ENCODE measurements around the gene HYCC2.

The HYCC2 gene

DNA sequence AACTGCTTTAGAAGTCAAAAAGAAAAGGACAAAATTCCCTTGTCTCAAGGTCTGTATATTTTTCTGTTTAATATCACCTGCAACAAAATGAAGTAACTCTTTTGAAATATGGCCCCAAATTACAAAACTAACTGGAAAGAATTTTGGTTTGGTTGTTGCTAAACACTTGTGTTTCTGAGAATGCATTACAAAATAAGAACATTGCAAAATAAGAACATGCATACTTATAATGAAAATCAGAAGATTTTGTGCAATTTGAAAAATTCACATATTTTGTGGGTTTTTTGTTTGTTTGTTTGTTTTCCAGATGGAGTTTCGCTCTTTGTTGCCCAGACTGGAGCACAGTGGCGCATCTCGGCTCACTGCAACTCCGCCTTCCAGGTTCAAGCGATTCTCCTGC is 22.1 kb upstream of the HYCC2 start:
- DNase-seq (ENCODE audit: low spot score), result no peak
- Histone ChIP-seq H3K4me1 (ENCODE audit: control insufficient read depth in 2 of 2, insufficient read depth in 1 of 2, low read depth in 1 of 2, low read length in 2 of 2) (no peaks in the 10 kb centered on the region), H3K4me3 (ENCODE audit: low read length in 2 of 2) (no peak overlapping the region), H2BK12ac (ENCODE audit: low read length) (no peak overlapping the region), H3K27ac (replicated peaks; ENCODE audit: low read length) (no peak overlapping the region), H2BK15ac (ENCODE audit: low read length) (no peak overlapping the region), H3K14ac (ENCODE audit: low read length) (no peak overlapping the region), H3K9ac (ENCODE audit: low read depth, low read length, poor library complexity) (no peak overlapping the region), H3K18ac (ENCODE audit: low read length) (no peak overlapping the region), H2AK5ac (ENCODE audit: low read depth, low read length) (no peak overlapping the region), H4K8ac (ENCODE audit: low read depth, low read length) (no peak overlapping the region), H3K4me2 (ENCODE audit: insufficient read depth, low read length, poor library complexity, severe bottlenecking) (no peak overlapping the region), H4K91ac (ENCODE audit: low read depth, low read length, poor library complexity) (no peak overlapping the region), H3K23ac (ENCODE audit: low read depth, low read length, poor library complexity) (no peak overlapping the region), H2BK5ac (ENCODE audit: low read length) (no peak overlapping the region), H3K4ac (ENCODE audit: low read length) (no peak overlapping the region), H3K27me3 (ENCODE audit: control insufficient read depth in 3 of 3, insufficient read depth in 3 of 3, low read depth in 1 of 3, low read length in 3 of 3) (no peaks in the 10 kb centered on the region), H3K9me3 (replicated peaks in 1 of 2; ENCODE audit: control insufficient read depth in 2 of 2, insufficient read depth in 1 of 2, low read depth in 1 of 2, low read length in 2 of 2) (no peaks in the 10 kb centered on the region), H3K79me1 (ENCODE audit: low read depth, low read length) (no peaks in the 10 kb centered on the region), H3K36me3 (replicated peaks in 1 of 2; ENCODE audit: control insufficient read depth in 2 of 2, insufficient read depth in 2 of 2, low read length in 2 of 2) (peaks cover 0 to 8% of the 10 kb centered on the region in 2 donors), H2AFZ (ENCODE audit: low read length) (no peak overlapping the region), H2BK120ac (ENCODE audit: low read depth, low read length) (no peak overlapping the region)
- no CpG with 5 or more reads among the region's 5 CpGs for WGBS, 2 donors (ENCODE audit: extremely low coverage in 2 of 2, insufficient read length in 2 of 2, insufficient replicate concordance in 1 of 2)

DNA sequence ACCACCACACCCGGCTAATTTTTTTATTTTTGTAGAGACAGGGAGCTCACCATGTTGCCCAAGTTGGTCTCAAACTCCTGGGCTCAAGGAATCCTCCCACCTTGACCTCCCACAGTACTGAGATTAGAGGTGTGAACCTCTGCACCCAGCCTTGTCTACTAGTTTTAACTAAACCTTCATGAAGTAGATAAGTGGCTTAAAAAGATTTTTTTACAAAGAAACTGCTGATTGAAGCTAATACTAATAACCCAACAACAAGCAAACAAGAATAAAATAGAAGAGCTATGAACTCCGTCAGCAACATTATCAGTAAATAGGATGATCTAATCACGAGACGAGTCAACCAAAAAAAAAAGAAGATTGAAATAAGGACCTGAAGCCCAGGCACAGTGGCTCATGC is 19.1 kb upstream of the HYCC2 start:
- H2AK5ac ChIP-seq (ENCODE audit: low read depth, low read length), result no peak overlapping the region
- H3K18ac ChIP-seq (ENCODE audit: low read length), result no peak overlapping the region
- no peak overlapping the region for H3K9ac ChIP-seq (ENCODE audit: low read depth, low read length, poor library complexity)
- no peaks in the 10 kb centered on the region for H3K79me1 ChIP-seq (ENCODE audit: low read depth, low read length)
- no CpG with 5 or more reads among the region's 4 CpGs for whole genome bisulfite sequencing, 2 donors (ENCODE audit: extremely low coverage in 2 of 2, insufficient read length in 2 of 2, insufficient replicate concordance in 1 of 2)
- H4K91ac ChIP-seq (ENCODE audit: low read depth, low read length, poor library complexity), result no peak overlapping the region
- DNase-seq (ENCODE audit: low spot score), result no peak
- H3K4me2 ChIP-seq (ENCODE audit: insufficient read depth, low read length, poor library complexity, severe bottlenecking), result no peak overlapping the region
- no peak overlapping the region for H2BK5ac ChIP-seq (ENCODE audit: low read length)
- no peak overlapping the region for H2AFZ ChIP-seq (ENCODE audit: low read length)
- H2BK120ac ChIP-seq (ENCODE audit: low read depth, low read length), result no peak overlapping the region
- no peaks in the 10 kb centered on the region for H3K4me1 ChIP-seq (ENCODE audit: control insufficient read depth in 2 of 2, insufficient read depth in 1 of 2, low read depth in 1 of 2, low read length in 2 of 2)
- H3K36me3 ChIP-seq (replicated peaks in 1 of 2; ENCODE audit: control insufficient read depth in 2 of 2, insufficient read depth in 2 of 2, low read length in 2 of 2), result peaks cover 2 to 27% of the 10 kb centered on the region in 2 donors
- H3K27ac ChIP-seq (replicated peaks; ENCODE audit: low read length), result no peak overlapping the region
- no peak overlapping the region for H3K4me3 ChIP-seq (ENCODE audit: low read length in 2 of 2)
- no peak overlapping the region for H3K14ac ChIP-seq (ENCODE audit: low read length)
- no peak overlapping the region for H2BK12ac ChIP-seq (ENCODE audit: low read length)
- H3K23ac ChIP-seq (ENCODE audit: low read depth, low read length, poor library complexity), result no peak overlapping the region
- H3K4ac ChIP-seq (ENCODE audit: low read length), result no peak overlapping the region
- H2BK15ac ChIP-seq (ENCODE audit: low read length), result no peak overlapping the region
- H3K9me3 ChIP-seq (replicated peaks in 1 of 2; ENCODE audit: control insufficient read depth in 2 of 2, insufficient read depth in 1 of 2, low read depth in 1 of 2, low read length in 2 of 2), result no peaks in the 10 kb centered on the region
- no peaks in the 10 kb centered on the region for H3K27me3 ChIP-seq (ENCODE audit: control insufficient read depth in 3 of 3, insufficient read depth in 3 of 3, low read depth in 1 of 3, low read length in 3 of 3)
- H4K8ac ChIP-seq (ENCODE audit: low read depth, low read length), result no peak overlapping the region

DNA sequence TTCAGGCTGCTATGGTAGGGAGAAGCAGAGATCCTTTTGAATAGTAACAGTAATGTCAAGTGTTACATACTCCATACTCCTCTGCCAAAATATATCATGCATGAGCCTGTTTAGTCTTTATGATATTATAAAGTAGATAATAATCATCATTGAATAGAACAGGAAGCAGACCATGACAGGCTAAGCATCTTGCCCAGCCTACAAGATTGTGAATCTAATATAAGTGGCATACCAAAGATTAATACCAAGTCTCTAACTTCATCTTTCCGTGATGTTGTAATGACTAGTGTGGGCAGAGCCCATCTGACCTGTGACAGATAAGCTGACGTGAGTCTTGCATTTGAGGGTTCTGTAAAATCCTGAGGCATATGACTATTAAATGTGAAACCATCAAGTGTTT is 13.4 kb upstream of the HYCC2 start:
- Histone ChIP-seq H2BK15ac (ENCODE audit: low read length) (no peak overlapping the region), H3K27me3 (ENCODE audit: control insufficient read depth in 3 of 3, insufficient read depth in 3 of 3, low read depth in 1 of 3, low read length in 3 of 3) (no peaks in the 10 kb centered on the region), H3K23ac (ENCODE audit: low read depth, low read length, poor library complexity) (no peak overlapping the region), H2AK5ac (ENCODE audit: low read depth, low read length) (no peak overlapping the region), H2AFZ (ENCODE audit: low read length) (no peak overlapping the region), H4K8ac (ENCODE audit: low read depth, low read length) (no peak overlapping the region), H3K36me3 (replicated peaks in 1 of 2; ENCODE audit: control insufficient read depth in 2 of 2, insufficient read depth in 2 of 2, low read length in 2 of 2) (peaks cover 2 to 68% of the 10 kb centered on the region in 2 donors), H3K14ac (ENCODE audit: low read length) (no peak overlapping the region), H2BK120ac (ENCODE audit: low read depth, low read length) (no peak overlapping the region), H2BK5ac (ENCODE audit: low read length) (no peak overlapping the region), H3K4ac (ENCODE audit: low read length) (no peak overlapping the region), H3K18ac (ENCODE audit: low read length) (no peak overlapping the region), H2BK12ac (ENCODE audit: low read length) (no peak overlapping the region), H3K4me2 (ENCODE audit: insufficient read depth, low read length, poor library complexity, severe bottlenecking) (no peak overlapping the region), H3K79me1 (ENCODE audit: low read depth, low read length) (peaks cover 2% of the 10 kb centered on the region), H3K27ac (replicated peaks; ENCODE audit: low read length) (no peak overlapping the region), H3K9me3 (replicated peaks in 1 of 2; ENCODE audit: control insufficient read depth in 2 of 2, insufficient read depth in 1 of 2, low read depth in 1 of 2, low read length in 2 of 2) (no peaks in the 10 kb centered on the region), H3K4me1 (ENCODE audit: control insufficient read depth in 2 of 2, insufficient read depth in 1 of 2, low read depth in 1 of 2, low read length in 2 of 2) (no peaks in the 10 kb centered on the region), H3K4me3 (ENCODE audit: low read length in 2 of 2) (no peak overlapping the region), H3K9ac (ENCODE audit: low read depth, low read length, poor library complexity) (no peak overlapping the region), H4K91ac (ENCODE audit: low read depth, low read length, poor library complexity) (no peak overlapping the region)
- no peak for DNase-seq (ENCODE audit: low spot score)
- no CpG with 5 or more reads among the region's 2 CpGs for WGBS, 2 donors (ENCODE audit: extremely low coverage in 2 of 2, insufficient read length in 2 of 2, insufficient replicate concordance in 1 of 2)

DNA sequence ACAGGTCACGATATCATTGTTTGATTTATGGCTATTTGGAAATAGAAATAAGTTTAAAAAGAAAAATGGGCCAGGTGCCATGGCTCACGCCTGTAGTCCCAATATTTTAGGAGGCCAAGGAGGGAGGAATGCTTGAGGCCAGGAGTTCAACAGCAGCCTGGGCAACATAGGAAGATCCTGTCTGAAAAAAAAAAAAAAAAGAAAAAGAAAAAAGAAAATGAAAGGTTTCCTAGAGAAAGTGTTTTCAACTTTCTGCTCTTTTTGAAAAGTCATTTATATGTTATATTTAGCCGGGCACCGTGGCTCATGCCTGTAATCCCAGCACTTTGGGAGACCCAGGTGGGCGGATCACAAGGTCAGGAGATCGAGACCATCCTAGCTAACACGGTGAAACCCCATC is 3.5 kb upstream of the HYCC2 start:
- no peak overlapping the region for H3K9ac ChIP-seq (ENCODE audit: low read depth, low read length, poor library complexity)
- H3K23ac ChIP-seq (ENCODE audit: low read depth, low read length, poor library complexity), result no peak overlapping the region
- H4K91ac ChIP-seq (ENCODE audit: low read depth, low read length, poor library complexity), result no peak overlapping the region
- no peak overlapping the region for H3K4me3 ChIP-seq (ENCODE audit: low read length in 2 of 2)
- H3K27me3 ChIP-seq (ENCODE audit: control insufficient read depth in 3 of 3, insufficient read depth in 3 of 3, low read depth in 1 of 3, low read length in 3 of 3), result no peaks in the 10 kb centered on the region
- H3K79me1 ChIP-seq (ENCODE audit: low read depth, low read length), result peaks cover 3% of the 10 kb centered on the region
- no peak overlapping the region for H2BK15ac ChIP-seq (ENCODE audit: low read length)
- H4K8ac ChIP-seq (ENCODE audit: low read depth, low read length), result no peak overlapping the region
- no CpG with 5 or more reads among the region's 7 CpGs for WGBS, 2 donors (ENCODE audit: extremely low coverage in 2 of 2, insufficient read length in 2 of 2, insufficient replicate concordance in 1 of 2)
- no peak overlapping the region for H3K18ac ChIP-seq (ENCODE audit: low read length)
- no peak overlapping the region for H2BK12ac ChIP-seq (ENCODE audit: low read length)
- no peak overlapping the region for H3K4me2 ChIP-seq (ENCODE audit: insufficient read depth, low read length, poor library complexity, severe bottlenecking)
- H2BK120ac ChIP-seq (ENCODE audit: low read depth, low read length), result no peak overlapping the region
- no peak for DNase-seq (ENCODE audit: low spot score)
- no peak overlapping the region for H2BK5ac ChIP-seq (ENCODE audit: low read length)
- H2AFZ ChIP-seq (ENCODE audit: low read length), result no peak overlapping the region
- no peak overlapping the region for H2AK5ac ChIP-seq (ENCODE audit: low read depth, low read length)
- H3K9me3 ChIP-seq (replicated peaks in 1 of 2; ENCODE audit: control insufficient read depth in 2 of 2, insufficient read depth in 1 of 2, low read depth in 1 of 2, low read length in 2 of 2), result no peaks in the 10 kb centered on the region
- no peak overlapping the region for H3K14ac ChIP-seq (ENCODE audit: low read length)
- H3K36me3 ChIP-seq (replicated peaks in 1 of 2; ENCODE audit: control insufficient read depth in 2 of 2, insufficient read depth in 2 of 2, low read length in 2 of 2), result peaks cover 0 to 14% of the 10 kb centered on the region in 2 donors
- H3K4ac ChIP-seq (ENCODE audit: low read length), result no peak overlapping the region
- no peak overlapping the region for H3K27ac ChIP-seq (replicated peaks; ENCODE audit: low read length)
- H3K4me1 ChIP-seq (ENCODE audit: control insufficient read depth in 2 of 2, insufficient read depth in 1 of 2, low read depth in 1 of 2, low read length in 2 of 2), result peaks cover under 1 to 3% of the 10 kb centered on the region in 2 donors

All from neuronal stem cell (in vitro differentiated cells).